HS-27A (cell line): Measurements from ENCODE around the gene DOCK10.

Source experiments
- DNase-seq: peaks from one replicate; pipeline ENCODE4 v3.0.0-alpha.2; 2012; ENCODE audit warnings: low read depth, missing footprints

DOCK10 gene

DNA sequence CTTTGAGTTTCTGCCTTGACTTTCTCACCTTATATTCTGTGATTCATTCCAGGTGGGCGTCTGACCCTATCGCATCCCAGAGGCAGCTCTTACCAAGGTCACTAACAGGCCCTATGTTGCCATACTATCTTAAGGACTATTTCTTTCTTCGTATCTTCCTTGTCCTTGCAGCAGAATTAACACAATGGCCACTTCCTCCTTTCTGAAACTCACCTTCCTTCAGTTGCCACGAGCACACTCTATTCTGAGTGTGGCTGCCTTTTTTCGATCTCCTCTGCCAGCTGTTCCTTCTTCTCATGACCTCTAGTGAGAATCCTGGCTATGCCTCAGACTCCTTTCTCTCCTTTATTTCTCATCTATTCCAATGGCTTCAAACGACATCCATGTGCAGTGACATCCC is 165.7 kb downstream of the DOCK10 start:
- no peak for DNase-seq

DNA sequence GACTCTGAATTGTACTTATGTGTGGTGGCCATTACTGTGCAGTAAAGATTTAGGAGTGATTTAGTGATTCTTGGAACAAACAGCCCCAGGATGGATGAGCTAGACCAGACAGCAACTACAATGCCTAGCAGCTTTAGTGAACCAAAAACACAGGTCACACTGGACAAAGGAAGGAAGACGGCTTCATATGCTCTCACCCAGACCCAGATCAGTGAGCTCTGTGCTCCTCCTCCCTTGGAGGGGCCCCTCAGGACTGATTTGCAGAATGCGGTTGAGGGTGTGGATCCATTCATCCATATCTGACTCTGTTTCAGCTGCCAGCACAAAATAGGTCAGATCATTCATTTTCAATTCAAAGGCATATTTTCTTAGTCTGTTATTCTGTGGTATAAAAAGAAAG is 166.4 kb downstream of the DOCK10 start:
- no peak for DNase-seq

- no peak for DNase-seq
These were observed 167.1 kb downstream of the DOCK10 start for GRCh38 chr2:224875153-224875552.

DNA sequence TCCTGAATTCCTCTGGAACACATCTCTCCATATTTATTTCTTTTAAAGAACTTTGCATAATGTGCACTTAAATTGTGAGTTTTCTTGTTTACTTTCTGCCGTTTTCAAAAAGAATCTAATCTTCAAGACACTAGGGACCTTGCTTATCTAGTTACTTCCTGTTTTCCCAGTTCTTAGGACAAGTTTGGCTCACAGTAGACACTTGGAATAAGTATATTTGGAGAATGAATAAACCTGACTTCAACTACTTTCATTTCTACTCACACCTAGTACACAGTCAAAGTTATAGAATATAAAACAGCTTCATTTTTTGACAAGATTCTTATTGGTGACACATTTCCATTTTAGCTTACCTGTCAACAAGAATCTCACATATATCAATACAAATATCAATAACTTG is 170.5 kb downstream of the DOCK10 start:
- DNase-seq, result no peak

DNA sequence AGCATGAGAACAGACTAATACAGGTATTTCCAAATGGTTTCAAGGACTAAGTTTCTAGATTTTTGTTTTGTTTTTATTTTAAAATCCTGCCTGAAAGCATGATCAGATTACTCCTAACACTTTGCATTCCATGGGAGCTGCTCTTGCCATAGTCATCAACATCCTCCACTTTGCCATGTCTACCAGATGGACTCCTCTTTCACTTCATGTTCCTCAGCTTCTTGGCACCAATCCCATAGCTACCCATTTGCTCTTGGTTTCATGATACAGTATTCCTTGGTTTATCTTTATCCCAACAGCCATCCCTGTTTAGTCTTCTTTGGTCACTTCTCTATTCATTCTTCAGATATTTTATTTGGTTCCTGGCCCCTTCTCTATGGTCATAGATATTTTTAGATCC is 171.9 kb downstream of the DOCK10 start:
- no peak for DNase-seq

GRCh38 chr2:224869601-224870233 is 172.6 kb downstream of the DOCK10 start:
- DNase-seq, result no peak

GRCh38 chr2:224865016-224865415 is 177.3 kb downstream of the DOCK10 start:
- DNase-seq, result no peak

GRCh38 chr2:224861266-224861665 is 181.0 kb downstream of the DOCK10 start:
- DNase-seq, result no peak

DNA sequence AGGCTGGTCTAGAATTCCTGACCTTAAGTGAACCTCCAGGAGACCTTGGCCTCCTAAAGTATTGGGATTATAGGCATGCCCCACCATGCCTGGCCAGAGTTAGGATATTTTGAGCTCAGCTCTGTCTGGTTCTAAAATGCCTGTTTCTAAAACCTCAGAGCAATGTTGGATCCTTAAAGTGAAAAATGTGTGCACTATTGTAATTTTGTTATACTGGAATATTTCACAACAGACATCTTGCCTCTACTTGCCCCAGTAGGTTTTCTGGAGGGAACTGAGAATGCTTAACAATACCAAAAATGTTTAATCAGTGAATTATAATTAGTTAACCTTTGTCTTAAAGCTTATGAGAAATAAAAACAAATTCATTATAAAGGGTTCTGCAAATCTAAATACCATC is 181.5 kb downstream of the DOCK10 start:
- no peak for DNase-seq

GRCh38 chr2:224851811-224852210 is 190.5 kb downstream of the DOCK10 start:
- DNase-seq, result no peak

DNA sequence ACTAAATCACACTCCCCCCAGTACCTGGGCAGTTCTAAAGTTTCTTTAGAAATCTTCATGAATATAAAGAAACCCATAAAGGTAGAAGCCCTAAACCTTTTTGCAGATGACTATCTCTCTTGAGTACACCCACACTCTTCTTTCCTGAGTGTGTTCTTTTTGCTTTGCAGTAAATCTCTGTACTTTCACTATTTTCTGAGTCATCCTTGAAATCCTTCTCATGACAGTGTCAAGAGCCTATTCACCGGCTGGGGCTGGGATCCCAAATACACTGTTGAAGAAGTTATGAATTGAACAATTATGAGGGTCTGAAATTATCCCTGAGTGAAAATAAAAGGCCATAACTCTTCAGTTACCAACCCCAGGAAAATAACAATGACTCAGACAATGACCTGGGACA is 192.2 kb downstream of the DOCK10 start:
- no peak for DNase-seq

DNA sequence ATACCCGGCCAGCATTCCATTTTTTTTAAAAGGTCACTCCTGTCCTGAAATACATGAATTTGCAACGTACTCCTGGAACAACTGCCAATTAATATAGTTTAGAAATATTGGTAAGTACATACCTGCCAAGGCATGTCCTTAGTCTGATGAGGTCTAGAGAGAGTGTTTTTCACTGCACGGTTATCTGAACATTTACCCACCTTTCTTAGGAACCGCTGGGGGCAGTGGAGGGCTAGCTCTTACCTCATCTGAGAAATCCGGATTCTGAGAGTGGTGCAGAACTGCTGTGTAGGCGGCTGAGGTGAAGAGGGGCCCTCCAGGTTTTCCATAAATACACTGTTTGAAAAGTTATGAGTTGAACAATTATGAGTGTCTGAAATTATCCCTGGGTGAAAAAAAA is 193.0 kb downstream of the DOCK10 start:
- no peak for DNase-seq

DNA sequence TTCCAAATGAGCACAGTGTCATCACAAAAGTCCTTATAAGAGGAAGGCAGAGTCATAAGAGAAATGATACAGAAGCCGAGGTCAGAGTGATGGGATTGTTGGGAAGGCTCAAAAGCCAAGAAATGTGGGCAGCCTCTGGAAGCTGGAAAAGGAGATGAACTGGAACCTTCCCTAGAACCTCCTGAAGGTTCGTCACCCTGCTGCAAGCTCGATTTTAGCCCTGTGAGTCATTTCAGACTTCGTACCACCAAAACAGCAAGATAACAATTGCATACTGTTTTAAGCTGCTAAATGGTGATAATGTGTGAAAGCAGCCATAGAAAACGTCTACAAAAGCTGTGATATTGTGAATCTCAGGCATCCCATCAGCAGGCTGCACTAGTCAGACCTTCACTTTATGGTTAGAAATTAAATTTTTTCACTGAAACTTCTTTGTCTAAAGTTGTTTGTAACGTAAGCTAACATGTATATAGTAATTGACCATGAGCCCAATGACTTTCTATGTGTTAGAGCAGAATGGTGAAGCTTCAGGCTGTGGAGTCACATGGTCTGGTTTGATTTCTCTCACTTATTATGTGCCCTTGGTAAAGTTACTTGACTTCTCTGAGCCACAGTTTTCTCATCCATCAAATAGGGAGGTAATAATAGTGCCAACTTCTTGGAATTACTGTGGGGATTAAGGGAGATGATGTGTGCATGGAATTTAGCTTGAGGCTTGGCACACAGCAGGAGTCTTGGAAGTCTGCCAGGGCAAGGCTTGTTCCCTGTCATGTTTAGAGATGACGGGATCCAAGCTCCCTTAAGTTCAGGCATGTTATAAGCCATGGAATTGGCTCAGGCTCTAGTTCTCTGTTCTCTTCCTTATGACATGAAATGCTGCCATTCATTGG is 194.1 kb downstream of the DOCK10 start:
- peak; percentile 72 for DNase-seq

- DNase-seq, result no peak
These were observed 194.9 kb downstream of the DOCK10 start for GRCh38 chr2:224847381-224847780.

DNA sequence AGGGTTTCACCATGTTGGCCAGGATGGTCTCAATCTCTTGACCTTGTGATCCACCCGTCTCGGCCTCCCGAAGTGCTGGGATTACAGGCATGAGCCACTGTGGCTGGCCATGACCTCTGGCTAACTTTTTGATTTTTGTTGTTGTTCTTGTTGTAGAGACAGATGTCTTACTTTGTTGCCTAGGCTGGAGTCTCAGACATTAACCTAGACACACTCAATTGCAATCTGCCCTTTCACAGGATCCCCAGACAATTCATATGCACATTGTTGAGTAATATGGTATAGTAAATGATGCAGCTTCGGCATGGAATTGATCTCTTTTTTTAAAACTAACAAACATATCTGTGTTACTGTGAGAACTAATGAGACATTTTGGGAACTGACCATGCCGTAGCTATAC is 195.6 kb downstream of the DOCK10 start:
- no peak for DNase-seq

DNA sequence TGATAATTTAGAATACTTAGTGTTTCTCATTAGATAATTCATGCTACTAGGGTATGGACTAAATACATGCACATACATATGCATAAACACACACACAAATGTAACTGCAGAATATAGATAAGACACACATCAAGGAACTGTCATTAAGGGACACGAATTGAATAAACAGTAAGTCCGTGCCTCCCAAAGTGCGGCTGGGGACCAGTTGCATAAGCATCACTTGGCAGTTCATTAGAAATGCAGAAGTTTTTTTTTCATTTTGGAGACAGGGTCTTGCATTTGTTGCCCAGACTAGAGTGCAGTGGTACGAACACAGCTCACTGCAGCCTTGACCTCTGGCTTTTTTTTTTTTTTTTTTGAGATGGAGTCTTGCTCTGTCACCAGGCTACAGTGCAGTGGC is 196.1 kb downstream of the DOCK10 start:
- DNase-seq, result no peak

DNA sequence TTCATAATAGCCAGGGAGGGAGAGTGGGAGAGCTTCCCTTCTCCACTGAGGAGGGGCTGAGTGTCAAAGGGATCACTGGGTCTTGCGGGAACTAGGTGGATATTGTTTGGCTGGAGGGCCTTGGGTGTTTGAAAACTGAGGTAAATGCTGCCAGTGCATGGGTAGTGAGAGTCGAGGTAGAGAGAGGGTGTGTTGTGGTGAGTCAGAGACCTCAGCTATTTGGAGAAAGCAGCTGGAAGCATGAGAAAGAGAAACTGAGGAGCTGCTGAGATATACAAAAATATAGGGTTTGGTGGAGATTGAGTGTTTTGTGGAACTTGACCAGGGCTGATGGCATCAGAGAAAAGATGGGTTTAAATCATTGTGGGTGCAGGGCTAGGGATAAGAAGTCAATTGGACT is 199.1 kb downstream of the DOCK10 start:
- DNase-seq, result no peak

DNA sequence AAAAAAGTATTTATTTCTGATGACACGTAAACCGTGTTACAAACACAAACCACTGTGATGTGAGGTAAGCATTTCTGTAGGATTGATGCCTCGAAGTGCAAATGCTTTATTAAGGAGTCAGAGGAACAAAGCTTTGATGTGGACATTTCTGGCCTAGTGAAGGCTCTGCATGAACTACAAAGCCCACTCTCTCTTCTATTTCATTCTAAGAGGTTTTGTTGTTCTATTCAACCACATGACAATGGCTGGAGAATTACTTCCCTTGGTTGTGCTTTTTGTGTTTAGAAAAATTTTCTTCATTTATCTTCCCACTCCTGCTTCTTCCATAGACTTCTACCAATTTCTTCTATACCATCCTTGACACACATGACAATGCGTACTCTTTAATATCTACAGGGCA is 200.4 kb downstream of the DOCK10 start:
- no peak for DNase-seq

- DNase-seq, result no peak
These were observed 203.9 kb downstream of the DOCK10 start for GRCh38 chr2:224838335-224838734.

DNA sequence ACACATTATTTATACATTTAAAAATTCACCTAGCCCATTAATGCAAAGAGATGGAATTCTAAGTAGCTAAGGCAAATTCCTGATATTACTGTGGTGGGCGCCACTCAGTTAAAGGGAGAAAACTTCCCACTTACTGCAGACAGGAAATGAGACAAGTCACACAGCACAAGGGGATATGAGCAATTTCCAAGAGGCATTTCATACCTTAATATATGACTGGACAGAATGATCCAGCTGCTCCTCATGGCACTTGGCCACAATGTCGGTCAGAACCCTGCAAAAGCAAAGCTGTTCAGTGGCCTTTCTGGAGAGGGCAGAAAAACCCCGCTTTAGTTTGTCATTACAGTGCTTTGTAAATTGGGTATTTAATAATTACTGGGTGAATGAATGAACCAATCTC is 204.7 kb downstream of the DOCK10 start:
- peak; percentile 42 for DNase-seq

DNA sequence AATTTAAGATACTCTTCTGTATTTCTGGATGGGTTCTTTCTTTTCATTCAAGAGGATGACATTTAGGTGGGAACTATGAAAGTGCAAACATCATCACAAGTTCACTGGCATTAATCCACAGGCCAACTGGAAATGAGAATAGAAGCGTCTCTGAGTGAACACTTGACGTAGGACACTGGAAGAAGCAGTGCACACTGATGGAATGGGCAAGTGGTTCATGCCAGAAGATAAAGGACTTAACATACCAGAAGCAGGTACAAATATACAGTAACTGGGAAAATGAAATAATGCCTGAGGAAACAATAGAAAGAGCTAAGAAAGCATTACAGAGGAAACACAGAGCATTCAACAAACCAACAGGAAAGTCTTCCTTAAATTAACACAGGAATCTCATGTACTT is 205.2 kb downstream of the DOCK10 start:
- DNase-seq, result no peak

DNA sequence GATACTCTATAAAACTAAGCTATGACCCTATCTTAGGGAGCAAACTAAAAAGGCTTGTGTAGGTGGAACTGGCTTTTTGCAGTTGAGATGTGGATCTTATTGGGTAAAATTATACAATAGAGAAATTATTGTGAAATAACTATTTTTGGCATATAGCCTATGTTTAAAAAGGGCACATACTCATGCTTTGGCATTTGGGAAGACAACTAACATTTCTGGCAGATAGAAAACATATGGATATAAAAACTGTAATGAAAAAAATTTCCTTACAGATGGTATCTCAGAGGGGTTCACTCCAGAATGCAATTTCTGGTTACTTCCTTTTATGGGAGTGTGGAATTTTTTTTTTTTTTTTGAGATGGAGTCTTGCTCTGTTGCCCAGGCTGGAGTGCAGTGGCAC is 206.0 kb downstream of the DOCK10 start:
- no peak for DNase-seq

DNA sequence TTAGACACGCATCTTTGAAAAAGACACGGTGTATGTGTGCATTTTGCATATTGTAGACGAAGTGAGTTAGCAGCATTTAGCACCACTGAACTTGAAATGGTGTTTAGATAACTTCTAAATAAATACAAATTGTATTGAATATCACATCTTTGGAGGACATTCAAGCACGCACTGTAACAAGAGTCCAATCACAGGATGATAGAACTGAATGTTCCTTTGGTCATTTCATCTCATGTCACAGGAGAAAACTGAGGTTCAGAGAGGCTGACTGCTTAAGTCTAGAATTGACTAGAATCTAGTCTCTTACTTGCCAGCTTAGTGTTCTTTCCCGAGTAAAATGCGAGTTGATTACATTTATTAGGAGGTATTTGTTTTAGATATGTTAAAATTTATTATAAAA is 206.9 kb downstream of the DOCK10 start:
- DNase-seq, result no peak

- no peak for DNase-seq
These were observed 208.3 kb downstream of the DOCK10 start for GRCh38 chr2:224833986-224834385.
